K562 (cell line): Measurements from ENCODE around the gene VPS18. TPM values are rescaled to one million over a fixed set of nuclear protein-coding genes. Genes with fewer than 3 reads are reported as not detected.

Source experiments
- ERF ChIP-seq: fragments of 450-650 bp; formaldehyde crosslinking; IDR thresholded peaks from 2 replicates; pipeline ENCODE4 v1.4.0; 2020; ENCODE audit warnings: mild to moderate bottlenecking, mixed read lengths
- FOXM1 ChIP-seq, 2 experiments: fragments of 450-650 bp in 1 of 2; sonication (generic) in 1 of 2; formaldehyde crosslinking in 1 of 2; IDR thresholded peaks; 2 replicates each; pipeline versions ENCODE4 v1.6.1 to v1.9.0; 2017 to 2022; ENCODE audit warnings: low read depth in 2 of 2, mild to moderate bottlenecking in 2 of 2, missing genetic modification reagents in 1 of 2, moderate library complexity in 1 of 2
- GATAD2A ChIP-seq: fragments of 450-650 bp; IDR thresholded peaks from 2 replicates; pipeline ENCODE4 v1.6.1; 2017
- GTF2E2 ChIP-seq: fragments of 200-800 bp; sonication (Bioruptor generic); IDR thresholded peaks from 2 replicates; pipeline ENCODE4 v1.6.1; 2016; ENCODE audit warnings: missing genetic modification characterization, missing compliant biosample characterization
- JUN ChIP-seq, 2 experiments: sonication (generic) in 1 of 2; formaldehyde crosslinking in 1 of 2; IDR thresholded peaks; 2 replicates each; pipeline versions ENCODE4 v1.6.1 to v1.8.0; 2012 to 2022; ENCODE audit warnings: borderline replicate concordance in 2 of 2, mild to moderate bottlenecking in 2 of 2, improper control_type of control experiment in 1 of 2, low read depth in 1 of 2, low read length in 1 of 2, missing genetic modification reagents in 1 of 2
- L3MBTL2 ChIP-seq: fragments of 450-650 bp; IDR thresholded peaks from 2 replicates; pipeline ENCODE4 v1.6.1; 2016; ENCODE audit warnings: mild to moderate bottlenecking, moderate library complexity
- MCM3 ChIP-seq: fragments of 450-650 bp; IDR thresholded peaks from 2 replicates; pipeline ENCODE4 v1.6.1; 2016
- SAFB2 ChIP-seq: fragments of 200-400 bp; formaldehyde crosslinking; IDR thresholded peaks from 2 replicates; pipeline ENCODE4 v1.6.1; 2018; ENCODE audit warnings: borderline replicate concordance, low read length, low read depth, moderate library complexity; ENCODE audit not compliant: severe bottlenecking
- SREBF1 ChIP-seq: fragments of 150-350 bp; IDR thresholded peaks from 2 replicates; pipeline ENCODE4 v1.6.1; 2014; ENCODE audit warnings: antibody characterized with exemption, low read depth, low read length, borderline replicate concordance
- SREBF2 ChIP-seq: sonication (generic); formaldehyde crosslinking; IDR thresholded peaks from 2 replicates; pipeline ENCODE4 v1.4.0; 2020; ENCODE audit warnings: mild to moderate bottlenecking, missing genetic modification reagents
- ZC3H4 ChIP-seq: sonication (generic); formaldehyde crosslinking; IDR thresholded peaks from 2 replicates; pipeline ENCODE4 v1.9.0; 2021; ENCODE audit warnings: missing genetic modification reagents, borderline replicate concordance
- ZC3H8 ChIP-seq: fragments of 450-650 bp; IDR thresholded peaks from 2 replicates; pipeline ENCODE4 v1.6.1; 2017
- ZNF121 ChIP-seq: sonication (generic); formaldehyde crosslinking; conservative IDR thresholded peaks from 2 replicates; pipeline ENCODE4 v1.8.0; 2022; ENCODE audit warnings: missing genetic modification reagents
- ZNF436 ChIP-seq: fragments of 250-450, 450-650 bp; sonication (Bioruptor Pico); formaldehyde crosslinking; IDR thresholded peaks from 2 replicates; pipeline ENCODE4 v1.7.0; 2020; ENCODE audit warnings: mild to moderate bottlenecking
- ZNF551 ChIP-seq: fragments of 250-450 bp; sonication (Bioruptor Pico); IDR thresholded peaks from 2 replicates; pipeline ENCODE4 v1.5.0; 2021; ENCODE audit warnings: mild to moderate bottlenecking, moderate library complexity
- polyA plus RNA-seq, 8 experiments: library from polyadenylated mRNA; depleted of rRNA in 4 of 8; stranded (reverse) in 5 of 8; unstranded in 3 of 8; fragments of >200 nt; fragmentation: Nextera tagmentation in 2 of 8; fragmentation: Illumina TruSeq in 1 of 8; extraction: Ambion mirVana in 2 of 8; extraction: Trizol in 1 of 8; gene quantifications; 2 replicates each; pipeline versions ENCODE4 v1.2.1 to v1.2.3, GENCODE V29; 2011 to 2014; ENCODE audit warnings: inconsistent platforms in 1 of 8, missing spikeins in 1 of 8
- total RNA-seq, 7 experiments: library from RNA; depleted of rRNA in 6 of 7; stranded (reverse); fragments of >200 nt in 6 of 7; fragmentation: Illumina TruSeq in 2 of 7; extraction: Trizol in 2 of 7; gene quantifications; 2 replicates each; pipeline versions ENCODE4 v1.2.1 to v1.2.3, GENCODE V29; 2011 to 2021; ENCODE audit warnings: low replicate concordance in 1 of 7
- TF ChIP-seq, protein P1 (sequence below): sonication (generic); formaldehyde crosslinking; IDR thresholded peaks from 2 replicates; pipeline ENCODE4 v1.8.1; 2022; ENCODE audit warnings: missing genetic modification reagents
- TF ChIP-seq, protein P2 (sequence below): fragments of 450-650 bp; IDR thresholded peaks from 2 replicates; pipeline ENCODE4 v1.6.1; 2017; ENCODE audit warnings: mild to moderate bottlenecking, moderate library complexity
- TF ChIP-seq, protein P3 (sequence below): fragments of 250-450 bp; sonication (Bioruptor Pico); IDR thresholded peaks from 2 replicates; pipeline ENCODE4 v1.4.0; 2020; ENCODE audit warnings: borderline replicate concordance
- TF ChIP-seq, protein P4 (sequence below): sonication (generic); formaldehyde crosslinking; IDR thresholded peaks from 2 replicates; pipeline ENCODE4 v1.9.0; 2022; ENCODE audit warnings: mild to moderate bottlenecking, missing genetic modification reagents
- TF ChIP-seq, protein P5 (sequence below): fragments of 450-650 bp; formaldehyde crosslinking; IDR thresholded peaks from 2 replicates; pipeline ENCODE4 v1.4.0; 2022; ENCODE audit warnings: missing genetic modification characterization

Gene VPS18
- total and polyA plus RNA-seq, 9 of the 15 experiments (the other 6 are each of a cell fraction or from before 2014, with no cell fraction given), result 0.73 to 19.9 (median 8.5) TPM

DNA sequence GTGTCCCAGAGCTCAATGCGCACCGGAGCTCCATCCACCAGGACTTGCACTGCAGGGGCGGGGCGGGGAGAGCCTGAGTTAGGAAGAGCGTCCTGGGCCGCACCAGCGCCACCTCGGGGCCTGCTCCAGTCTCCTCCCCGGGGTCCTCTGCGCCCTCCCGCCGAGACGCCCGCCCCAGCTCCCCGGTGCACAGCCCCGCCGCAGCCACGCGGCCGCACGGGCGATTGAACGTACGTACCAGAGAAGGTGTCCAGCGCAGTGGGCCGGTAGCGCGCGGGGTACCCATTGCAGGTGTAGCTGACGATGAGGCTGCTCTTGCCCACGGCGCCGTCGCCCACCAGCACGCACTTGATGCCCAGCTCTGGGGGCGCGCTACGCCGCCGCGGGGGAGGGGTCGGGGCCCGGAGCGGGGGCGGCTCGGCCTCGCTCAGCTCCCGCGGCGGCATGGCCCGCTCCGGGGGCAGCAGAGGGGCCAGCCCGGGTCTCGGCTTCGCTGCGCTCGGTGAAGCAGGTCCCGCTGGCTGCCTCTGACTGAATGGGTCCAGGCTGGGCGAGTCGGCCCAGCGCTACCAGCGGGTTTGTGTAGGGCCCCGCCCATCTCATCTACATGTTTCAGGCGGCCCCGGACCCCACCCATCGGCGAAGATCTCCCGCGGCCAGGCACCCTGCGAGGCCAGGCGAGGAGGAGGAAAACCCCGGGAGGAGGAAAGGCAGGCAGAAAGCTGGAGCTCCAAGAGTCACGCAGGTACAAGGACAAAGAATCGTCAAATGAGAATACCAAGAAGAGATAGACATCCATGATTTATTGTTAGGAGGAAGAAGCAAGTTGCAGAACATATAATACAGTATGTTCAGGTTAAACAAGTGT lies 20.3 kb upstream of the VPS18 start, which contains the start of gene RHOV (continued):
- TF ChIP-seq SREBF1 (no peak), GTF2E2 (tag) (no peak), ZNF551 (CRISPR knock-in tag) (no peak), SAFB2 (no peak), ZNF121 (CRISPR knock-in tag) (no peak), SREBF2 (CRISPR knock-in tag) (no peak), GATAD2A (peak; percentile 76), ERF (CRISPR knock-in tag) (no peak), ZC3H4 (CRISPR knock-in tag) (no peak), ZNF436 (CRISPR knock-in tag) (no peak), JUN (IDR thresholded peaks at IDR 0.05; ENCODE audit: borderline replicate concordance, low read depth, low read length) (0 out of 2 replicates have a peak, but pooled peaks have one; percentile 3), JUN (CRISPR knock-in tag; IDR thresholded peaks at IDR 0.05; ENCODE audit: borderline replicate concordance) (no peak), MCM3 (no peak), L3MBTL2 (peak; percentile 72), FOXM1 (IDR thresholded peaks at IDR 0.05; ENCODE audit: low read depth) (no peak), FOXM1 (CRISPR knock-in tag; IDR thresholded peaks at IDR 0.05; ENCODE audit: low read depth) (no peak), ZC3H8 (no peak)
- TF ChIP-seq, protein P1, sequence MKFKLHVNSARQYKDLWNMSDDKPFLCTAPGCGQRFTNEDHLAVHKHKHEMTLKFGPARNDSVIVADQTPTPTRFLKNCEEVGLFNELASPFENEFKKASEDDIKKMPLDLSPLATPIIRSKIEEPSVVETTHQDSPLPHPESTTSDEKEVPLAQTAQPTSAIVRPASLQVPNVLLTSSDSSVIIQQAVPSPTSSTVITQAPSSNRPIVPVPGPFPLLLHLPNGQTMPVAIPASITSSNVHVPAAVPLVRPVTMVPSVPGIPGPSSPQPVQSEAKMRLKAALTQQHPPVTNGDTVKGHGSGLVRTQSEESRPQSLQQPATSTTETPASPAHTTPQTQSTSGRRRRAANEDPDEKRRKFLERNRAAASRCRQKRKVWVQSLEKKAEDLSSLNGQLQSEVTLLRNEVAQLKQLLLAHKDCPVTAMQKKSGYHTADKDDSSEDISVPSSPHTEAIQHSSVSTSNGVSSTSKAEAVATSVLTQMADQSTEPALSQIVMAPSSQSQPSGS (CRISPR knock-in tag), result no peak
- TF ChIP-seq, protein P2, sequence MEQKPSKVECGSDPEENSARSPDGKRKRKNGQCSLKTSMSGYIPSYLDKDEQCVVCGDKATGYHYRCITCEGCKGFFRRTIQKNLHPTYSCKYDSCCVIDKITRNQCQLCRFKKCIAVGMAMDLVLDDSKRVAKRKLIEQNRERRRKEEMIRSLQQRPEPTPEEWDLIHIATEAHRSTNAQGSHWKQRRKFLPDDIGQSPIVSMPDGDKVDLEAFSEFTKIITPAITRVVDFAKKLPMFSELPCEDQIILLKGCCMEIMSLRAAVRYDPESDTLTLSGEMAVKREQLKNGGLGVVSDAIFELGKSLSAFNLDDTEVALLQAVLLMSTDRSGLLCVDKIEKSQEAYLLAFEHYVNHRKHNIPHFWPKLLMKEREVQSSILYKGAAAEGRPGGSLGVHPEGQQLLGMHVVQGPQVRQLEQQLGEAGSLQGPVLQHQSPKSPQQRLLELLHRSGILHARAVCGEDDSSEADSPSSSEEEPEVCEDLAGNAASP, result no peak
- TF ChIP-seq, protein P3, sequence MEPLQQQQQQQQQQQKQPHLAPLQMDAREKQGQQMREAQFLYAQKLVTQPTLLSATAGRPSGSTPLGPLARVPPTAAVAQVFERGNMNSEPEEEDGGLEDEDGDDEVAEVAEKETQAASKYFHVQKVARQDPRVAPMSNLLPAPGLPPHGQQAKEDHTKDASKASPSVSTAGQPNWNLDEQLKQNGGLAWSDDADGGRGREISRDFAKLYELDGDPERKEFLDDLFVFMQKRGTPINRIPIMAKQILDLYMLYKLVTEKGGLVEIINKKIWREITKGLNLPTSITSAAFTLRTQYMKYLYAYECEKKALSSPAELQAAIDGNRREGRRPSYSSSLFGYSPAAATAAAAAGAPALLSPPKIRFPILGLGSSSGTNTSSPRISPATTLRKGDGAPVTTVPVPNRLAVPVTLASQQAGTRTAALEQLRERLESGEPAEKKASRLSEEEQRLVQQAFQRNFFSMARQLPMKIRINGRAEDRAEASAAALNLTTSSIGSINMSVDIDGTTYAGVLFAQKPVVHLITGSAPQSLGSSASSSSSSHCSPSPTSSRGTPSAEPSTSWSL (CRISPR knock-in tag), result no peak
- TF ChIP-seq, protein P4, sequence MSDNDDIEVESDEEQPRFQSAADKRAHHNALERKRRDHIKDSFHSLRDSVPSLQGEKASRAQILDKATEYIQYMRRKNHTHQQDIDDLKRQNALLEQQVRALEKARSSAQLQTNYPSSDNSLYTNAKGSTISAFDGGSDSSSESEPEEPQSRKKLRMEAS, result peak; percentile 78
- TF ChIP-seq, protein P5, sequence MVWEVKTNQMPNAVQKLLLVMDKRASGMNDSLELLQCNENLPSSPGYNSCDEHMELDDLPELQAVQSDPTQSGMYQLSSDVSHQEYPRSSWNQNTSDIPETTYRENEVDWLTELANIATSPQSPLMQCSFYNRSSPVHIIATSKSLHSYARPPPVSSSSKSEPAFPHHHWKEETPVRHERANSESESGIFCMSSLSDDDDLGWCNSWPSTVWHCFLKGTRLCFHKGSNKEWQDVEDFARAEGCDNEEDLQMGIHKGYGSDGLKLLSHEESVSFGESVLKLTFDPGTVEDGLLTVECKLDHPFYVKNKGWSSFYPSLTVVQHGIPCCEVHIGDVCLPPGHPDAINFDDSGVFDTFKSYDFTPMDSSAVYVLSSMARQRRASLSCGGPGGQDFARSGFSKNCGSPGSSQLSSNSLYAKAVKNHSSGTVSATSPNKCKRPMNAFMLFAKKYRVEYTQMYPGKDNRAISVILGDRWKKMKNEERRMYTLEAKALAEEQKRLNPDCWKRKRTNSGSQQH, result no peak
